Coronary artery (tissue), 2 donors: ENCODE results near the gene CARMIL1.

Source experiments
- DNase-seq: peaks from one replicate; pipeline ENCODE4 v3.0.0-alpha.2; 2017; ENCODE audit warnings: low spot score
- H3K27ac ChIP-seq, 2 donors: fragments of 200-600 bp; sonication (generic); one replicate each; pipeline ENCODE4 v1.5.1; 2016 to 2019
- H3K4me3 ChIP-seq: fragments of 200-600 bp; sonication (generic); 2 replicates; pipeline ENCODE4 v1.5.1; 2016; ENCODE audit warnings: mild to moderate bottlenecking, moderate library complexity
- TF ChIP-seq, protein P1 (sequence below): fragments of 200-600 bp; sonication (generic); IDR thresholded peaks from one replicate; pipeline ENCODE4 v1.5.1; 2019; ENCODE audit warnings: antibody characterized with exemption

CARMIL1 gene

DNA sequence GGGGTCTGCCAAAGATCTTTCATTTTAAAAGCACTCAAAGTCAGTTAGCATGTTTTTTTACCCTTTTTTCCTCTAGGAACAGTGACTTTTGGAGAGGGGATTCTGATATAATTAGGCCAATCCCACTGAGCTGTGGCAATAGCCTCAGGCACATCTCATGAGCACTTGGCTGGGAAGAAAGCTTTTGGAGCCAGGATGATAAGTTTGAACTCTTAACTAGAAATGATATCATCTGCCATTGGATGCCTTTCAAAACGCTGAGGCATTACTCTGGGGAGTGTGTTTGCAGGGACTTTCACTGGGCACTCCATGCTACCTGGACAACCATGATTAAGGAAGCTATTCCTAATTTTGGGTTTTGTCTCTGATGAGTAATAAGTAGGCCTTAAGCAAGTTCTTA is 376.5 kb downstream of the CARMIL1 start:
- DNase-seq, result no peak
- Histone ChIP-seq H3K27ac (no peak overlapping the region), H3K4me3 (no peak overlapping the region)
- TF ChIP-seq, protein P1, sequence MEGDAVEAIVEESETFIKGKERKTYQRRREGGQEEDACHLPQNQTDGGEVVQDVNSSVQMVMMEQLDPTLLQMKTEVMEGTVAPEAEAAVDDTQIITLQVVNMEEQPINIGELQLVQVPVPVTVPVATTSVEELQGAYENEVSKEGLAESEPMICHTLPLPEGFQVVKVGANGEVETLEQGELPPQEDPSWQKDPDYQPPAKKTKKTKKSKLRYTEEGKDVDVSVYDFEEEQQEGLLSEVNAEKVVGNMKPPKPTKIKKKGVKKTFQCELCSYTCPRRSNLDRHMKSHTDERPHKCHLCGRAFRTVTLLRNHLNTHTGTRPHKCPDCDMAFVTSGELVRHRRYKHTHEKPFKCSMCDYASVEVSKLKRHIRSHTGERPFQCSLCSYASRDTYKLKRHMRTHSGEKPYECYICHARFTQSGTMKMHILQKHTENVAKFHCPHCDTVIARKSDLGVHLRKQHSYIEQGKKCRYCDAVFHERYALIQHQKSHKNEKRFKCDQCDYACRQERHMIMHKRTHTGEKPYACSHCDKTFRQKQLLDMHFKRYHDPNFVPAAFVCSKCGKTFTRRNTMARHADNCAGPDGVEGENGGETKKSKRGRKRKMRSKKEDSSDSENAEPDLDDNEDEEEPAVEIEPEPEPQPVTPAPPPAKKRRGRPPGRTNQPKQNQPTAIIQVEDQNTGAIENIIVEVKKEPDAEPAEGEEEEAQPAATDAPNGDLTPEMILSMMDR, result no peak

DNA sequence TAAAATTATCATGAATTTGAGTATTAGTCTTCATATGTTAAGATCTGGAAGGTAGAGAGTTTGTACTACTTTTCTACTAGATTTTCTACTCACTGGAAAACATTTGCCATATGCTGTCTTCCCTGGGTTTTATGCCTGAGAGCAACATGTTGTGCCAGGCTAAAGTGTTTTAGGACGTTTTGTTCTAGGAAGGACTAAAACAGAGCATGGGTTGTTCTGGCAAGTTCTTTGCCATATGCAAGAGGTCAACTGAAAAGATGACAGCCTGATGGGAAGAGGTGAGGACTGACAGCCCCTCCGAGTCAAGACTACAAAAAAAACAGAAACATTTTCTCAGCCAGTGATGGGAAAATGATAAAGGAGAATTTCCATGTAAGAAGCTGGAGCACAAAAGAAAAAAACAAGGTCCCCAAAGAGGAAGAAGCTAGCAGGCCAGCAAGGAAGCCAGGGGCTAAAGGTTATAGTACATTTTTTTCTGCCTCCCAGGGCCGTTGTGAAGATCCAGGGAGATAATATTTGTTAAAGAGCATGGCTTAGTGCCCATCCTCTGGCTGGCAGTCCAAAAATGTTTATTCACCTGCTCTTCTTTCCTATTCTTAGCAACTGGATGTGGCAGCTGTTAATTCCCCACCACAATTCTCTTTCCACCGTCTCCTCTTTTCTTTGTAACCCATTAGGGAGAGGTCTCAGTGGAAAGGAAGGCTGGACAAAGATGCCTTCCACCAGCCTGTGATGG is 380.6 kb downstream of the CARMIL1 start:
- DNase-seq, result no peak
- TF ChIP-seq, protein P1, result no peak
- Histone ChIP-seq H3K4me3 (no peak overlapping the region), H3K27ac (no peak overlapping the region)

DNA sequence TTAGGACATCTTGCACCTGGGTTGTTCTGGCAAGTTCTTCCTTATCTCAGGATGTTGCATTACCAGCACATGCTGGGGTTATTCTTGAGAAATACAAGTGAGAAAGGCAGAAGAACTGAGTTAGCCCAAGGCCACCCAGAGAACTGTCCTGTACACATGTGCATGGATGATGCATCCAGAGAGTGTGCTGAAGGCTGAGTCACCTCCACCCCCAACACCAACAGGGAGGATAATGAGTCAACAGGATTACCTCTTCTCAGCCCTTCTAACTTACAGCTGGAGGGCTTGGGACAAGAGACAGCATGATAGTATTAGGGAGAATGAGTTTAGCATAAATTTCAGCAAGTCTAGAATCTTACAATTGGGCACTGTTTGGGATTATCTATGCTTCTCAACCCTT is 381.3 kb downstream of the CARMIL1 start:
- no peak for DNase-seq
- no peak overlapping the region for H3K27ac ChIP-seq
- TF ChIP-seq, protein P1, result no peak
- H3K4me3 ChIP-seq, result no peak overlapping the region

DNA sequence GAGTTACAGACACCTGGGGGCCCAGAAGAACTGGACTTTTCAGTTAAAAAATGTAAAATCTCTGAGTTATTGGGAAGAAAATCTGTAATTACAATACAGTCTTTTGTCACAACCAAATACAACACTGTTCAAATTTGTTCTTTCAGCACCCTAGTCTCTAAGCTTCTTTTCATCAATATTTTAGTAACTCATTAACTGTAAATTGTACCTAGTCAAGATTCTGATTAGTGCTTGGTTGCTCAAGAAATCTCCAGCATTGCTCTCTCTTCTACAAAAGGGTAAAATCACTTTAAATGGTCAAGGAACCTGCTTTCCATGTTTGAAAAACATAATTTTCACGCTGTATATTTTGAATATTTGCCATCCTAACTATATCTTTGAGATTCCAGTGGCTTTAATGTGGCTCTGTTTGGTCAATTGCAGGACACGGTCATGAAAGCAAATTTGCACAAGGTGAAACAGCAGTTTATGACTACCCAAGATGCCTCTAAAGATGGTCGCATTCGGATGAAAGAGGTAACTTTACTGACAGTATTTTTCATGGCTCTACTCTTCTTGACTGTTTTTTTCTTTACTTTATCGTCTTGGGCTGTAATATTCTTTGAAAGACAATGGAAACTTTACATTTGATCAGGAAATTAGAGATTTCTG is 382.1 kb downstream of the CARMIL1 start:
- Histone ChIP-seq H3K27ac (no peak overlapping the region), H3K4me3 (no peak overlapping the region)
- TF ChIP-seq, protein P1, result no peak
- DNase-seq, result no peak

DNA sequence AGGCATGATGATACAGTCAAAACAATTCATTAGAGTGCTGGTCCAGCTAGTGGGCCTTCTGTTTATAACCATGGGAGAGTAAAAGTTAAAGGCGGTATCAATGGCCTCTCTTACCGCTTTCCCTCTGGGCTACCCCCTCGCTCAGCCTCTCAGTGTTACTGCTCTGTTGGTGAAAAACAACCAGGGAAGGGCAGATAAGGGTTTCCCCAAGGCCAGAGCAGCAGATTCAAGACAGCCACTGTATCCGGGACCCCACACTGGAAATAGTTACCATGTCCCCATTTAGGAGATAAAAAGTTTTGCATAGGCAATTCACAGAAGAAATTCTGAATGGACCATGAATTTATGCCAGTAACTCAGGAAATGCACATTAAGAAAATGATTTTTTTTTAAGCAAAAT is 386.3 kb downstream of the CARMIL1 start:
- Histone ChIP-seq H3K27ac (no peak overlapping the region), H3K4me3 (no peak overlapping the region)
- TF ChIP-seq, protein P1, result no peak
- DNase-seq, result no peak

DNA sequence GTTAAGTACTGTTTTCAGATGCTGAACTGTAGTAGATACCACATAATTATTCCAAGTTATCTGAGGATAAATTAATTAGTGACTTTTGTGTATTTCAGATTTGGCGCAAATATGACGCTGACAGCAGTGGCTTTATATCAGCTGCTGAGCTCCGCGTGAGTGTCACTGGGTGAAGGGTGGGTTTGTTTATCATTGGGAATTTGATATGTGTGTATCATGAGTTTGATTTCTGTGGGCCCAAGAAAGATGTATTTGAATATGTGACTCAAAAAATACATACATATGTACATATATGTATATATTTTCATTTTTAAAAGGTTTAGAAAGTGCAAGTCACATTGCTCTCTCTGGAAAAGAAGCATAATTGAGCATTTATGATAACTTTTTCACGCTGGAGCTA is 390.2 kb downstream of the CARMIL1 start:
- TF ChIP-seq, protein P1, result no peak
- no peak for DNase-seq
- H3K27ac ChIP-seq, result no peak overlapping the region
- no peak overlapping the region for H3K4me3 ChIP-seq
